Mesothelial cell of epicardium (in vitro differentiated cells): Measurements from ENCODE around the gene NLGN1. TPM values are rescaled to one million over a fixed set of nuclear protein-coding genes. Genes with fewer than 3 reads are reported as not detected.

Experiments
- DNase-seq, 2 experiments: peaks; one replicate each; pipeline ENCODE4 v3.0.0; 2021; ENCODE audit warnings: low spot score in 2 of 2; ENCODE audit not compliant: unreplicated experiment in 2 of 2
- H3K27ac Mint-ChIP-seq: 2 replicates; pipeline ENCODE4 v1.8.0; 2021; ENCODE audit warnings: mixed read lengths
- H3K27me3 Mint-ChIP-seq: 2 replicates; pipeline ENCODE4 v1.8.0; 2021; ENCODE audit warnings: low read depth, mixed read lengths
- H3K36me3 Mint-ChIP-seq: 2 replicates; pipeline ENCODE4 v1.8.0; 2021; ENCODE audit warnings: mixed read lengths
- H3K4me1 Mint-ChIP-seq: 2 replicates; pipeline ENCODE4 v1.8.0; 2021; ENCODE audit warnings: mixed read lengths
- H3K4me3 Mint-ChIP-seq: 2 replicates; pipeline ENCODE4 v1.8.0; 2021; ENCODE audit warnings: mild to moderate bottlenecking, moderate library complexity, mixed read lengths
- H3K9me3 Mint-ChIP-seq: 2 replicates; pipeline ENCODE4 v1.8.0; 2021; ENCODE audit warnings: mixed read lengths
- CTCF ChIP-seq: fragments of 200-600 bp; sonication (generic); IDR thresholded peaks from one replicate; pipeline ENCODE4 v1.5.0; 2021; ENCODE audit warnings: antibody characterized with exemption; ENCODE audit not compliant: unreplicated experiment
- total RNA-seq: library from RNA; stranded (reverse); gene quantifications from 3 replicates; pipeline ENCODE4 v1.2.1, GENCODE V29; 2021

NLGN1 gene
- total RNA-seq, 1 donor from 2014 or later, result 4.2 TPM

- no peaks in the 10 kb centered on the region for H3K36me3 Mint-ChIP-seq
- no peak for TF ChIP-seq CTCF
- no peak overlapping the region for H3K4me3 Mint-ChIP-seq
- peaks cover 5% of the 10 kb centered on the region for H3K4me1 Mint-ChIP-seq
- no peak overlapping the region for H3K27ac Mint-ChIP-seq
- no peak for DNase-seq
- no peaks in the 10 kb centered on the region for H3K27me3 Mint-ChIP-seq
- H3K9me3 Mint-ChIP-seq, result no peaks in the 10 kb centered on the region
Observed at GRCh38 chr3:173556546-173556945, 159.0 kb downstream of the NLGN1 start.

- no peak overlapping the region for H3K27ac Mint-ChIP-seq
- DNase-seq, result no peak
- H3K4me3 Mint-ChIP-seq, result no peak overlapping the region
- H3K9me3 Mint-ChIP-seq, result no peaks in the 10 kb centered on the region
- H3K4me1 Mint-ChIP-seq, result no peaks in the 10 kb centered on the region
- no peak for TF ChIP-seq CTCF
- H3K36me3 Mint-ChIP-seq, result no peaks in the 10 kb centered on the region
- no peaks in the 10 kb centered on the region for H3K27me3 Mint-ChIP-seq
Observed at GRCh38 chr3:173567997-173568396, 170.5 kb downstream of the NLGN1 start.

- DNase-seq, result no peak
- Mint-ChIP-seq H3K27me3 (no peaks in the 10 kb centered on the region), H3K27ac (no peak overlapping the region), H3K4me3 (no peak overlapping the region), H3K4me1 (no peaks in the 10 kb centered on the region), H3K9me3 (no peaks in the 10 kb centered on the region), H3K36me3 (no peaks in the 10 kb centered on the region)
- TF ChIP-seq CTCF, result no peak
Observed at GRCh38 chr3:173568623-173569022, 171.1 kb downstream of the NLGN1 start.

GRCh38 chr3:173583496-173583895, 186.0 kb downstream of the NLGN1 start:
- H3K27ac Mint-ChIP-seq, result no peak overlapping the region
- H3K9me3 Mint-ChIP-seq, result no peaks in the 10 kb centered on the region
- no peak for TF ChIP-seq CTCF
- no peak for DNase-seq
- peaks cover 25% of the 10 kb centered on the region for H3K4me1 Mint-ChIP-seq
- H3K27me3 Mint-ChIP-seq, result peaks cover 39% of the 10 kb centered on the region
- no peaks in the 10 kb centered on the region for H3K36me3 Mint-ChIP-seq
- H3K4me3 Mint-ChIP-seq, result peak overlapping the region; percentile 56

GRCh38 chr3:173584093-173584837, 186.7 kb downstream of the NLGN1 start:
- Mint-ChIP-seq H3K4me3 (peak overlapping the region; percentile 82), H3K27me3 (peaks cover 39% of the 10 kb centered on the region), H3K36me3 (no peaks in the 10 kb centered on the region), H3K9me3 (no peaks in the 10 kb centered on the region), H3K4me1 (peaks cover 25% of the 10 kb centered on the region), H3K27ac (peak overlapping the region; percentile 5)
- TF ChIP-seq CTCF, result peak; percentile 84
- DNase-seq, result peak in 1 of 2 experiments; percentile 50
